HG03159 (cell line): ENCODE measurements around the gene IFITM1.
"Not testable (repeated sequence)": the region's sequence is repeated elsewhere in the genome, so short reads cannot be mapped to it uniquely, and the experiment has no call there.

Experiments
- ATAC-seq: cut with Tn5 transposase; IDR thresholded peaks from one replicate; pipeline ENCODE4 v1.9.1; 2021; ENCODE audit warnings: mild to moderate bottlenecking, moderate library complexity; ENCODE audit not compliant: unreplicated experiment

IFITM1 gene

GRCh38 chr11:325796-326591 is 12.2 kb downstream of the IFITM1 start:
- no peak for ATAC-seq

- no peak for ATAC-seq
These were observed 12.7 kb downstream of the IFITM1 start for GRCh38 chr11:326592-326841.

GRCh38 chr11:326842-327580 is 13.2 kb downstream of the IFITM1 start:
- peak; percentile 75 for ATAC-seq

- ATAC-seq: no peak
These were observed 13.7 kb downstream of the IFITM1 start for GRCh38 chr11:327581-327923.

GRCh38 chr11:328012-328411 is 14.2 kb downstream of the IFITM1 start:
- ATAC-seq: no peak

- not testable (repeated sequence) for ATAC-seq
These were observed 14.8 kb downstream of the IFITM1 start for GRCh38 chr11:328516-329100.

- no peak for ATAC-seq
These were observed 16.0 kb downstream of the IFITM1 start for GRCh38 chr11:329886-330253.

GRCh38 chr11:330307-330693 is 16.5 kb downstream of the IFITM1 start:
- no peak for ATAC-seq

- ATAC-seq: no peak
These were observed 17.0 kb downstream of the IFITM1 start for GRCh38 chr11:330694-331357.

GRCh38 chr11:331358-332060 is 17.7 kb downstream of the IFITM1 start:
- ATAC-seq: no peak

GRCh38 chr11:332651-333480 is 19.0 kb downstream of the IFITM1 start:
- ATAC-seq: no peak

- ATAC-seq: not testable (repeated sequence)
These were observed 19.9 kb downstream of the IFITM1 start for GRCh38 chr11:333616-334263.

GRCh38 chr11:334264-334994 is 20.6 kb downstream of the IFITM1 start:
- no peak for ATAC-seq

GRCh38 chr11:335779-336658 is 22.2 kb downstream of the IFITM1 start:
- no peak for ATAC-seq

GRCh38 chr11:336659-337198 is 22.9 kb downstream of the IFITM1 start:
- no peak for ATAC-seq

- no peak for ATAC-seq
These were observed 23.9 kb downstream of the IFITM1 start for GRCh38 chr11:337711-338110.

GRCh38 chr11:339963-340362 is 26.1 kb downstream of the IFITM1 start:
- no peak for ATAC-seq
